Ovary (tissue), 9 donors: Measurements from ENCODE around the gene SRCAP. TPM values are rescaled to one million over a fixed set of nuclear protein-coding genes. Genes with fewer than 3 reads are reported as not detected.

Experiments used
- DNase-seq, 5 donors: peaks; one replicate each; pipeline ENCODE4 v3.0.0-alpha.2; 2019 to 2020
- H3K27ac ChIP-seq, 2 donors: fragments of 200-600 bp; one replicate each; pipeline versions ENCODE4 v1.5.1 to v1.8.0; 2019 to 2022
- H3K27me3 ChIP-seq: fragments of 200-600 bp; one replicate; pipeline ENCODE4 v1.8.0; 2022
- H3K36me3 ChIP-seq: fragments of 200-600 bp; sonication (generic); one replicate; pipeline ENCODE4 v1.5.1; 2019
- H3K4me1 ChIP-seq: one replicate; pipeline ENCODE4 v1.8.1; 2013; ENCODE audit warnings: mild to moderate bottlenecking, moderate library complexity; ENCODE audit not compliant: insufficient read depth
- H3K4me3 ChIP-seq: fragments of 200-600 bp; sonication (generic); one replicate; pipeline ENCODE4 v1.5.1; 2017
- H3K9me3 ChIP-seq, 2 donors: fragments of 200-600 bp in 1 of 2; sonication (generic) in 1 of 2; one replicate each; pipeline versions ENCODE4 v1.5.1 to v1.8.1; 2013 to 2019; ENCODE audit warnings: mild to moderate bottlenecking in 1 of 2, moderate library complexity in 1 of 2
- EP300 ChIP-seq: sonication (generic); formaldehyde crosslinking; IDR thresholded peaks from one replicate; pipeline ENCODE4 v1.6.1; 2017; ENCODE audit warnings: antibody characterized with exemption
- POLR2A ChIP-seq: fragments of 450-650 bp; IDR thresholded peaks from one replicate; pipeline ENCODE4 v1.6.1; 2017; ENCODE audit warnings: antibody characterized with exemption, mild to moderate bottlenecking, moderate library complexity
- WGBS, 3 donors: extraction: QIAGEN DNeasy Blood & Tissue Kit in 1 of 3; methylation state at CpG; one replicate each; pipeline versions ENCODE4 v1.1.5 to v1.1.7; 2013 to 2017; 5-methylcytosine and 5-hydroxymethylcytosine counted together
- intact Hi-C, 4 donors: fragments of 100-400 bp; cut with DNase I; formaldehyde crosslinking; loops; one replicate each; pipeline versions ENCODE4 v1.11.0 to v1.15.1; 2022 to 2023
- polyA plus RNA-seq, 2 donors: library from polyadenylated mRNA; stranded (reverse); fragments of 200-250 nt in 1 of 2; fragments of 350-450 nt in 1 of 2; fragmentation: Illumina TruSeq in 1 of 2; extraction: RNeasy Lipid Tissue Mini Kit (QIAGEN cat#74804) in 1 of 2; gene quantifications; one replicate each; pipeline ENCODE4 v1.2.3, GENCODE V29; 2013 to 2014
- total RNA-seq, 7 donors: library from RNA; depleted of rRNA in 2 of 7; stranded (reverse); fragments of >200 nt in 2 of 7; fragmentation: NEBNext Ultra II Directional in 3 of 7; extraction: Animal tissue kit (Norgen Biotek cat#: 25700) in 3 of 7; gene quantifications; one replicate each; pipeline versions ENCODE4 v1.1.0 to v1.2.4, GENCODE V29; 2016 to 2023
- TF ChIP-seq, protein P1 (sequence below), 3 donors: fragments of 450-650 bp in 2 of 3; fragments of 200-600 bp in 1 of 3; IDR thresholded peaks; one replicate each; pipeline versions ENCODE4 v1.5.1 to v1.8.0; 2016 to 2022; ENCODE audit warnings: antibody characterized with exemption in 3 of 3, mild to moderate bottlenecking in 1 of 3
- donor health status: DM: no; HTN: no; CAD: no; lungs with moderate emphysema.
- donor health status: DM: no; HTN: no; CAD: no.
- donor health status: Bipolar disorder and iron deficiency.
- donor health status: DM: yes; HTN: yes; CAD: no.
- donor health status: DM: no; HTN: no; CAD: no.
- donor health status: DM: yes; HTN: yes; CAD: no.

The SRCAP gene
- total and polyA plus RNA-seq, 9 donors: 11.4 to 73.1 (median 46.1) TPM

DNA sequence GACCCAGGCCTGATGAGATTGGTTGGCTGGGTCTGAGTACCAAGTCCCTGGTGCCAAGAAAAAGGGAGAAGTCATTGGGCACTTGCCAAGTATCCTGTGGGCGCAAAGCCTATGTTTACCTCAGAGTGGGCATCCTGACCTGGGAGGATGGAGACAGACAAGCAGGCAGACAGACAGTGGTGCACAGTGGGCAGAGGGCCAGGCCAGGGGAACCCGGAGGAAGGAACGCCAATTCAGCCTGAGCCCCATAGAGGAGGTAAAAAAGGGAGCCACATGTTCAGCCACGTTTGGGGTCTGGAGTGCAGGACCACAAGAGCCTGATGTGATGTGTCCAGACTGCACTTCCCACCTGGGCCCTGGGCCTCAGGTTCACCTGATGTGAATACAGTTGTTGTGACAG lies 54.6 kb downstream of the SRCAP start:
- TF ChIP-seq, protein P1, sequence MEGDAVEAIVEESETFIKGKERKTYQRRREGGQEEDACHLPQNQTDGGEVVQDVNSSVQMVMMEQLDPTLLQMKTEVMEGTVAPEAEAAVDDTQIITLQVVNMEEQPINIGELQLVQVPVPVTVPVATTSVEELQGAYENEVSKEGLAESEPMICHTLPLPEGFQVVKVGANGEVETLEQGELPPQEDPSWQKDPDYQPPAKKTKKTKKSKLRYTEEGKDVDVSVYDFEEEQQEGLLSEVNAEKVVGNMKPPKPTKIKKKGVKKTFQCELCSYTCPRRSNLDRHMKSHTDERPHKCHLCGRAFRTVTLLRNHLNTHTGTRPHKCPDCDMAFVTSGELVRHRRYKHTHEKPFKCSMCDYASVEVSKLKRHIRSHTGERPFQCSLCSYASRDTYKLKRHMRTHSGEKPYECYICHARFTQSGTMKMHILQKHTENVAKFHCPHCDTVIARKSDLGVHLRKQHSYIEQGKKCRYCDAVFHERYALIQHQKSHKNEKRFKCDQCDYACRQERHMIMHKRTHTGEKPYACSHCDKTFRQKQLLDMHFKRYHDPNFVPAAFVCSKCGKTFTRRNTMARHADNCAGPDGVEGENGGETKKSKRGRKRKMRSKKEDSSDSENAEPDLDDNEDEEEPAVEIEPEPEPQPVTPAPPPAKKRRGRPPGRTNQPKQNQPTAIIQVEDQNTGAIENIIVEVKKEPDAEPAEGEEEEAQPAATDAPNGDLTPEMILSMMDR (IDR thresholded peaks at IDR 0.05): no peak
- TF ChIP-seq EP300: no peak
- TF ChIP-seq POLR2A: no peak
- Histone ChIP-seq H3K36me3 (no peaks in the 10 kb centered on the region), H3K4me1 (no peaks in the 10 kb centered on the region), H3K9me3 (no peaks in the 10 kb centered on the region), H3K27ac (no peak overlapping the region), H3K4me3 (no peak overlapping the region), H3K27me3 (no peaks in the 10 kb centered on the region)
- WGBS, 3 donors: 55 to 62% (median 62%) methylated on average over 4 of the region's 4 CpGs
- intact Hi-C loops: no loop called here
- no peak for DNase-seq

DNA sequence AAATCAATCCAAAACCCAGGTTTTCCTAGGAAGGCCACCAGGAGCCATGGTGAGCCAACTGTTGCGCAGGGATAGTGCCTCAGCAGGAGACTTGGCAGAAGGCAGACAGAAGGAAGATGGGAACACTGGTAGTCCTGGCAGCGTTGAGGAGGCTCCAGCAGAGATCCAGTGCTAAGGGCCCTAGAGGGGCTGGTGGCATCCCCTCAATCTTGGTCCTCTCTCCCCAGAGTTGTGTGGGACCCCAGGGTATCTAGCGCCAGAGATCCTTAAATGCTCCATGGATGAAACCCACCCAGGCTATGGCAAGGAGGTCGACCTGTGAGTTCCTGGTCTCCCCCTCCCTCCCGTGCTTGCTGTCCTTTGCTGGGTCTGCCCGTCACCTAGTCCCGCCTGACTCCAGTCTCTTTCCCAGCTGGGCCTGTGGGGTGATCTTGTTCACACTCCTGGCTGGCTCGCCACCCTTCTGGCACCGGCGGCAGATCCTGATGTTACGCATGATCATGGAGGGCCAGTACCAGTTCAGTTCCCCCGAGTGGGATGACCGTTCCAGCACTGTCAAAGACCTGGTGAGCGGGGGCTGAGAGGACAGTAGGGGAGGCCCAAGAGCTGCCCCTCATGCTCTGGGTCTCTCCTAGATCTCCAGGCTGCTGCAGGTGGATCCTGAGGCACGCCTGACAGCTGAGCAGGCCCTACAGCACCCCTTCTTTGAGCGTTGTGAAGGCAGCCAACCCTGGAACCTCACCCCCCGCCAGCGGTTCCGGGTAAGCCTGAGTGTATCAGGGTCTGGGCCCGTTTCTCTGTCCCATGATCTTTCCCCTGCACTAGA lies 57.2 kb downstream of the SRCAP start:
- peak in 1 of 5 donors; percentile 11 for DNase-seq
- no peak for TF ChIP-seq EP300
- no peak for TF ChIP-seq POLR2A
- TF ChIP-seq, protein P1 (IDR thresholded peaks at IDR 0.05): no peak
- Histone ChIP-seq H3K4me3 (no peak overlapping the region), H3K27ac (no peak overlapping the region), H3K36me3 (no peaks in the 10 kb centered on the region), H3K4me1 (peaks cover 5% of the 10 kb centered on the region), H3K27me3 (no peaks in the 10 kb centered on the region), H3K9me3 (no peaks in the 10 kb centered on the region)
- intact Hi-C loops: no loop called here
- WGBS, 3 donors: 87 to 92% (median 89%) methylated on average over 20 of the region's 20 CpGs

DNA sequence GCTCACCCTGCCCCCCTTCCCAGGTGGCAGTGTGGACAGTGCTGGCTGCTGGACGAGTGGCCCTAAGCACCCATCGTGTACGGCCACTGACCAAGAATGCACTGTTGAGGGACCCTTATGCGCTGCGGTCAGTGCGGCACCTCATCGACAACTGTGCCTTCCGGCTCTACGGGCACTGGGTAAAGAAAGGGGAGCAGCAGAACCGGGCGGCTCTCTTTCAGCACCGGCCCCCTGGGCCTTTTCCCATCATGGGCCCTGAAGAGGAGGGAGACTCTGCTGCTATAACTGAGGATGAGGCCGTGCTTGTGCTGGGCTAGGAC lies 57.8 kb downstream of the SRCAP start:
- intact Hi-C loops: no loop called here
- H3K9me3 ChIP-seq: no peaks in the 10 kb centered on the region
- no peak for DNase-seq
- no peak overlapping the region for H3K27ac ChIP-seq
- peaks cover 6% of the 10 kb centered on the region for H3K4me1 ChIP-seq
- no peaks in the 10 kb centered on the region for H3K36me3 ChIP-seq
- no peak overlapping the region for H3K4me3 ChIP-seq
- WGBS, 3 donors: 91 to 93% (median 92%) methylated on average over 11 to 13 of the region's 13 CpGs
- H3K27me3 ChIP-seq: no peaks in the 10 kb centered on the region
- TF ChIP-seq POLR2A: no peak
- TF ChIP-seq EP300: no peak
- TF ChIP-seq, protein P1 (IDR thresholded peaks at IDR 0.05): no peak

DNA sequence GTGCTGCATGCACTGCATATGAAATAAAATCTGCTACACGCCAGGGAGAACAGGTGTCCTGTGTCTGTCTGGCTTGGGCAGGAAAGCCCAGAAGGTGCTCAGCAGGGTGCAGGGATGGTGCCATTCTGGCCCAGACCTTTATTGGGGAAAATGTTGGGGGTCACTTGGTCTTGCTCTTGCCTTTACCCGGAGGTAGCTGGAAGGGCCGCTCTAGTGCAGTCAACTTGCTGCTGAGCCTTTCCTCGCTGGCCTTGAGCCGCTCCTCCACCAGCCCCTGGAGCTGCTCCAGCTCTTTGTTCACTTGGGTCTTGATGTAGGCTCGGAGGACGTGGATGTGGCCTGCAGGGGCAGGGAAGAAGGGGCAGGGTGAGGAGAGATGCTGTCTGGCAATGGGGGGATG lies 58.3 kb downstream of the SRCAP start:
- DNase-seq: no peak
- H3K36me3 ChIP-seq: no peaks in the 10 kb centered on the region

More for the DNA sequence above, 58.3 kb downstream of the SRCAP start:
- Histone ChIP-seq H3K27me3 (no peaks in the 10 kb centered on the region), H3K9me3 (no peaks in the 10 kb centered on the region), H3K27ac (no peak overlapping the region), H3K4me3 (no peak overlapping the region), H3K4me1 (peaks cover 6% of the 10 kb centered on the region)
- intact Hi-C loops: no loop called here
- TF ChIP-seq EP300: no peak
- TF ChIP-seq, protein P1 (IDR thresholded peaks at IDR 0.05): no peak
- TF ChIP-seq POLR2A: no peak
- WGBS, 3 donors: 53 to 77% (median 58%) methylated on average over 7 of the region's 7 CpGs
